ENCODE results near the gene CNOT4.

- TF ChIP-seq HCFC1 (IDR thresholded peaks at IDR 0.05; ENCODE audit: low read length) (no peak), POLR2A (IDR thresholded peaks at IDR 0.05; ENCODE audit: low read depth, low read length) (no peak), EZH2 (IDR thresholded peaks at IDR 0.05; ENCODE audit: borderline replicate concordance, control insufficient read depth, low read depth, low read length) (no peak), CHD2 (IDR thresholded peaks at IDR 0.05; ENCODE audit: borderline replicate concordance, low read depth, low read length) (no peak), BCL3 (IDR thresholded peaks at IDR 0.05; ENCODE audit: borderline replicate concordance, insufficient read depth, low read depth, low read length, poor library complexity, severe bottlenecking) (no peak), RFX5 (IDR thresholded peaks at IDR 0.05; ENCODE audit: low read depth, low read length) (no peak), ZBTB33 (IDR thresholded peaks at IDR 0.05) (no peak), EP300 (IDR thresholded peaks at IDR 0.05; ENCODE audit: borderline replicate concordance in 1 of 2, control insufficient read depth in 1 of 2, low read depth in 2 of 2, low read length in 2 of 2) (no peak), ZBTB11 (CRISPR knock-in tag; IDR thresholded peaks at IDR 0.05) (no peak), CBX5 (IDR thresholded peaks at IDR 0.05; ENCODE audit: low read depth) (no peak), BACH1 (IDR thresholded peaks at IDR 0.05; ENCODE audit: borderline replicate concordance) (no peak), CTCF (IDR thresholded peaks at IDR 0.05 in 2 of 3, conservative IDR thresholded peaks at IDR 0.05 in 1 of 3; ENCODE audit: control insufficient read depth in 2 of 3, extremely low read depth in 1 of 3, insufficient read depth in 1 of 3, low read depth in 3 of 3, low read length in 3 of 3) (no peak), ATF3 (IDR thresholded peaks at IDR 0.05; ENCODE audit: borderline replicate concordance, extremely low read depth, low read depth, low read length) (no peak), CREM (IDR thresholded peaks at IDR 0.05; ENCODE audit: low read depth) (no peak)
Observed at GRCh38 chr7:135389971-135390370, 119.9 kb downstream of the CNOT4 start.

All from GM12878 (cell line).